Ishikawa (cell line): ENCODE data around the gene CROCC2.

ENCODE experiments used
- TAF1 ChIP-seq: IDR thresholded peaks from 2 replicates; pipeline ENCODE4 v1.6.1; 2012; ENCODE audit warnings: low read depth, mild to moderate bottlenecking
- YY1 ChIP-seq: IDR thresholded peaks from 2 replicates; pipeline ENCODE4 v1.6.1; 2012; ENCODE audit warnings: low read depth
- TF ChIP-seq, protein P1 (sequence below): IDR thresholded peaks from 2 replicates; pipeline ENCODE4 v1.6.1; 2012
- TF ChIP-seq, protein P2 (sequence below): IDR thresholded peaks from 2 replicates; pipeline ENCODE4 v1.6.1; 2012
- TF ChIP-seq, protein P3 (sequence below): IDR thresholded peaks from 2 replicates; pipeline ENCODE4 v1.6.1; 2012; ENCODE audit warnings: low read depth, mild to moderate bottlenecking

DNA sequence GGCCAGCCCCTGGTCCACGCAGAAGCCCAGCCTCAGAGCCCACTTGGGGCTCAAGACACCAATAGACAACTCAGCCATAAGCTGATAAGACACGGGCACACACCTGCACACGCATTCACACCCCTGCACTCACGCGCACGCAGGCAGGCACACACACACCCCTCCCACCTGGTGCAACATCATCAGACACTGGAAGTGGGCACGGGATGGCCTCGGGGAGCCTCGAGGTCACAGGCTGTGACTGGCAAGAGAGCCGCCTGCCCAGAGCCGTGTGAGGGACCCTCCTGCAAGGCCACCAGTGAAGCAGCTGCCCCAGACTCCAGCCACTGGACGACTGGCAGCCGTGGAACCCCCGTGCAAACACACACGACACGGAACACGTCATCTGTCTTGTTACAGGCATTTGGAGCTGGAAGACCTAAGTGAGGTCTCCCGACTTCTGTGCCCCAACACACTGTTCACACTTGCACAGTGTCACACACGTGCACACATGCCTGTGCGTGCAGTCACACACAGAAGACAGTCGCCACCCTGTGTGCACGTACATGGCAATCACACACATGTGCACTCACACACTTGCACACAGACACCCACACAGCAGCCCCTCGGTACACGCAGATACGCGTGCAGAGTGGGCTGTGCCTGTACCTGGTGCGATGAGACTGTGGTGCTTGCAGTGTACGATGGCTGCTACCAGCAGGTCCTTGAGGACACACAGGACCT, 11.1 kb upstream of the CROCC2 start:
- TF ChIP-seq YY1 (no peak), TAF1 (no peak)
- TF ChIP-seq, protein P1, sequence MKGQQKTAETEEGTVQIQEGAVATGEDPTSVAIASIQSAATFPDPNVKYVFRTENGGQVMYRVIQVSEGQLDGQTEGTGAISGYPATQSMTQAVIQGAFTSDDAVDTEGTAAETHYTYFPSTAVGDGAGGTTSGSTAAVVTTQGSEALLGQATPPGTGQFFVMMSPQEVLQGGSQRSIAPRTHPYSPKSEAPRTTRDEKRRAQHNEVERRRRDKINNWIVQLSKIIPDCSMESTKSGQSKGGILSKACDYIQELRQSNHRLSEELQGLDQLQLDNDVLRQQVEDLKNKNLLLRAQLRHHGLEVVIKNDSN: no peak
- TF ChIP-seq, protein P2, sequence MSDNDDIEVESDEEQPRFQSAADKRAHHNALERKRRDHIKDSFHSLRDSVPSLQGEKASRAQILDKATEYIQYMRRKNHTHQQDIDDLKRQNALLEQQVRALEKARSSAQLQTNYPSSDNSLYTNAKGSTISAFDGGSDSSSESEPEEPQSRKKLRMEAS: no peak
- TF ChIP-seq, protein P3, sequence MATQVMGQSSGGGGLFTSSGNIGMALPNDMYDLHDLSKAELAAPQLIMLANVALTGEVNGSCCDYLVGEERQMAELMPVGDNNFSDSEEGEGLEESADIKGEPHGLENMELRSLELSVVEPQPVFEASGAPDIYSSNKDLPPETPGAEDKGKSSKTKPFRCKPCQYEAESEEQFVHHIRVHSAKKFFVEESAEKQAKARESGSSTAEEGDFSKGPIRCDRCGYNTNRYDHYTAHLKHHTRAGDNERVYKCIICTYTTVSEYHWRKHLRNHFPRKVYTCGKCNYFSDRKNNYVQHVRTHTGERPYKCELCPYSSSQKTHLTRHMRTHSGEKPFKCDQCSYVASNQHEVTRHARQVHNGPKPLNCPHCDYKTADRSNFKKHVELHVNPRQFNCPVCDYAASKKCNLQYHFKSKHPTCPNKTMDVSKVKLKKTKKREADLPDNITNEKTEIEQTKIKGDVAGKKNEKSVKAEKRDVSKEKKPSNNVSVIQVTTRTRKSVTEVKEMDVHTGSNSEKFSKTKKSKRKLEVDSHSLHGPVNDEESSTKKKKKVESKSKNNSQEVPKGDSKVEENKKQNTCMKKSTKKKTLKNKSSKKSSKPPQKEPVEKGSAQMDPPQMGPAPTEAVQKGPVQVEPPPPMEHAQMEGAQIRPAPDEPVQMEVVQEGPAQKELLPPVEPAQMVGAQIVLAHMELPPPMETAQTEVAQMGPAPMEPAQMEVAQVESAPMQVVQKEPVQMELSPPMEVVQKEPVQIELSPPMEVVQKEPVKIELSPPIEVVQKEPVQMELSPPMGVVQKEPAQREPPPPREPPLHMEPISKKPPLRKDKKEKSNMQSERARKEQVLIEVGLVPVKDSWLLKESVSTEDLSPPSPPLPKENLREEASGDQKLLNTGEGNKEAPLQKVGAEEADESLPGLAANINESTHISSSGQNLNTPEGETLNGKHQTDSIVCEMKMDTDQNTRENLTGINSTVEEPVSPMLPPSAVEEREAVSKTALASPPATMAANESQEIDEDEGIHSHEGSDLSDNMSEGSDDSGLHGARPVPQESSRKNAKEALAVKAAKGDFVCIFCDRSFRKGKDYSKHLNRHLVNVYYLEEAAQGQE: no peak
